NCI-H2196 (cell line): ENCODE data around the gene PIGH.
"Not testable (repeated sequence)": the region's sequence is repeated elsewhere in the genome, so short reads cannot be mapped to it uniquely, and the experiment has no call there.

Experiments used
- DNase-seq: peaks from one replicate; lab custom pipeline; 2025; ENCODE audit not compliant: unreplicated experiment; lab: John Stamatoyannopoulos, UW

Gene PIGH

GRCh38 chr14:67599698-67600561, at the start of gene PIGH:
Gene PIGH (minus strand): TSS chr14:67600268. CDS start chr14:67600203, 65 bp downstream.
- DNase-seq: peak; percentile 88

- DNase-seq: no peak
Observed at GRCh38 chr14:67646131-67646530, 46.1 kb upstream of the PIGH start.

GRCh38 chr14:67645414-67645813, 45.3 kb upstream of the PIGH start:
- no peak for DNase-seq

GRCh38 chr14:67644428-67644827, 44.4 kb upstream of the PIGH start:
- no peak for DNase-seq

- DNase-seq: no peak
Observed at GRCh38 chr14:67643713-67644112, 43.6 kb upstream of the PIGH start.

- DNase-seq: no peak
Observed at GRCh38 chr14:67641902-67642749, 42.1 kb upstream of the PIGH start.

GRCh38 chr14:67641480-67641879, 41.4 kb upstream of the PIGH start:
- DNase-seq: no peak

- no peak for DNase-seq
Observed at GRCh38 chr14:67638642-67639041, 38.6 kb upstream of the PIGH start.

GRCh38 chr14:67636361-67636919, 36.4 kb upstream of the PIGH start:
- peak; percentile 64 for DNase-seq

- DNase-seq: no peak
Observed at GRCh38 chr14:67633451-67634147, 33.5 kb upstream of the PIGH start.

- no peak for DNase-seq
Observed at GRCh38 chr14:67630938-67631337, 30.9 kb upstream of the PIGH start.

- DNase-seq: no peak
Observed at GRCh38 chr14:67630186-67630585, 30.1 kb upstream of the PIGH start.

- no peak for DNase-seq
Observed at GRCh38 chr14:67627519-67627918, 27.5 kb upstream of the PIGH start.

- not testable (repeated sequence) for DNase-seq
Observed at GRCh38 chr14:67626131-67626530, 26.1 kb upstream of the PIGH start.

- DNase-seq: peak; percentile 68
Observed at GRCh38 chr14:67623114-67623513, 23.0 kb upstream of the PIGH start.

GRCh38 chr14:67622675-67623074, 22.6 kb upstream of the PIGH start:
- peak; percentile 45 for DNase-seq

GRCh38 chr14:67620217-67620785, 20.2 kb upstream of the PIGH start:
- DNase-seq: peak; percentile 31

- peak; percentile 99 for DNase-seq
Observed at GRCh38 chr14:67619446-67620216, 19.6 kb upstream of the PIGH start, which contains the start of gene ARG2. Gene ARG2 (plus strand): TSS chr14:67619920. CDS start chr14:67619978, 58 bp downstream.

GRCh38 chr14:67618617-67619063, 18.6 kb upstream of the PIGH start:
- peak; percentile 71 for DNase-seq

GRCh38 chr14:67610491-67610890, 10.4 kb upstream of the PIGH start:
- no peak for DNase-seq
